Stimulated activated CD4-positive, alpha-beta T cell treated with anti-CD3 and anti-CD28 coated beads, Interleukin-12 subunit alpha, Interleukin-12 subunit beta, amount 100 ng/mL, for 48 hours (primary cell): ENCODE measurements around the gene SPEM2.

Experiments used
- DNase-seq, 3 donors: peaks; one replicate each; pipeline ENCODE4 v3.0.0-alpha.2; 2020; ENCODE audit warnings: low read depth in 2 of 3, low spot score in 1 of 3

SPEM2 gene

DNA sequence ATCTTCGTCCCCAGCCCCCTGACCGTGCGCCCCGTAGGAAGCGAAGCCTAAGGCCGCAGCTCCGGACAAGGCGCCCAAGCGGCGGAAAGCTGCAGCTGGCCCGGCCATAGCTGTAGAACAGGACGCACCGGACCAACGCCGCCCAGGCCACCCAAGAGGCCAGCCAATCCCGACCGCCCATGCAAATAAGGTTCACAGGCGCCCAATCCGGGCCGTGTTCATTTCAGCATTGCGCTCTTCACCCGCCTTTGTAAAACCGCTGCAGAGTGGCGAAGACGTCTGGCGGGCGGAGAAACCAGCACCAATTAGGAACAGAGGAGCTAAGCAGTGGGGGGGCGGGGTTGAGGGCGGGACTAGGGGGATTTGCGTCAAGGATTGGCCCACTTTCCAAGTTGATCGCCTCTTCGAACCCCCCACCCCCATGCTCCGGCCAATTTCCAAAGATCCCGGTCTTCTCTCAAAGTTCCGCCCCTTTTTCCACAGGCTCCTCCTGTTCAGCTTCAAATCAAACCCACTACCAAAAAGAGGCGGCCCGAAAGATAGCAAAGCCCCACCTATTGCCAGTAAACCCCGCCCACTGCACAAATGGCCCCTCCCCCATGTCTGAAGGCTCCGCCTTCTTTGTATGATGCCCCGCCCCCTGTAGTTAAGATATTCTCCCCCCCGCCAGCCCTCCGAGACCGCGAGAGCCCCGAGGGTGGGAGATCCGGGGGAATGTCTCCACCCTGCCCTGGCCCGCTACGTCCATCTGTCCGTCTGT is 21.3 kb upstream of the SPEM2 start, which contains the start of gene TMEM256:
Gene TMEM256, minus strand, starts transcription at position 121 of the 760 bp plus-strand sequence. Its CDS starts 13 bp downstream, at position 108.
- DNase-seq = peak; percentile 93 to 95 (median 95)

DNA sequence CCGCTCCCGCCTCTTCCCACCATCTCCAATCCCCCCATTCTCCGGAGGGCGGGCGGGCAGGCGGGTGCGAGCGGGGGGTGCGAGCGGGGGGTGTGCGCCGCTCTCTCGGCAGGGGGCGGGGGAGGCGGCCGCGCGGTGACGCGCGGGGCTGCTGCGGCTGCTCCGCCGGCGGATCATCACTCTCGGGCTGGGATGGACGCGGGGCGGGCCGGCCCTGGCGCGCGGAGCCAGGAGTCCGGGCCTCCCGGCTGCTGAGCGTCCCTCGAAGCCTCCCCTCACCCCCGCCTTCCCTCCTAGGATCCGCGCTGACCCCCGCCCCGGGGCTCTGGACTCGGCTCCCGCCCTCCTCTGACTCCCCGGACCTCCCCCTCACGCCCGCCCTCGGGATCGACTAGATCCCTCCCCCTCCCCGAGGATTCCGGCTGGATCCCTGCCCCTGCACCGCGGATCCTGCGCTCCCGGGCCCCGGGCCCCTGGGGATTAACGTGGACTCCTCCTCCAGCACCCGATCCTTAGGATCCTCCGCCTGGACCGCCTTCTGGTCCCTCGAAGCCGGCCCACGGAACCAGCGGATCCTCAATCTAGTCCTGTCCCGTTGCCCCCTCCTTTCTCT is 20.6 kb upstream of the SPEM2 start:
- DNase-seq = peak; percentile 21 to 47 (median 27)

DNA sequence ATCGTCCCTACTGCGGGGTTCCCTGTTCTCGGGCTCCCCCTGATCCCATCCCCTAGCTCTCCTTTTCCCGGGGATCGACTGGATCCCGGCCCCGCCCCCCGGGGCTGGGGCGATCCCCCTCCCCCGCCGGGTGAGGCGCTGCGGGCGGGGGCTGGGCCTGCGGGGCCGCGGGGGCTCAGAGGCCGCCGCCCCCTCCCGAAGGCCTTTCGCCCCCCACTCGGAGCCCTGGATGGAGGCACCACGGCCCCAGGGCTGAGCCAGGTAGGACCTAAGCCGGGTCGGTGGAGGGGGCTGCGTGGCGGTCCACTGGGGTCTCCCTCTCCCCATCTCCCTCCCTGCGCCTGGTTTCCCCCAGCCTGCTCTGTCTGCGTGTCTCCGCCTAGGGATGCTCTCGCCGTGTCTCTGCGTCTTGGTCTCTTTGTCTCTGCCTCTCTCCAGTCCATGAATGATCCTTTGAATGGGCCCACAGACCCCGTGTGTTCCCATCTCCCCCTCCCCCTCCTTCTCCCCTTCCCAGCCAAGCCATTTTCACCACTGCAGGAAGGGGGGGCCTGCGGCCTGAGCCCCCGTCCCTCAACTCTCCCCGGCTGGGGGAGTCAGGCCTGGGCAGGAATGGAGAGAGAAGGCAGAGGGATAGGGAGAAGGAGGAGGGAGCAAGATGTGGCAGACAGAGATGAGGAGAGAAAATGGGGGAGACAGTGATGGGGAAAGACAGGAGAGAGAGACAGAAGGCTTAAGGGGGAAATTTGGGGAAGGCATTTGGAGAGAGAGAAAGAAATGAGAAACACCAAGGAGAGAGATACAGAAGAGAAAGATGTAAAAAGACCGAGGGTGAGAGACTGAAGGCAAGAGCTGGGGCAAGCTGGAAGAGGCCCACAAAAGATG is 19.8 kb upstream of the SPEM2 start:
- DNase-seq = no peak

DNA sequence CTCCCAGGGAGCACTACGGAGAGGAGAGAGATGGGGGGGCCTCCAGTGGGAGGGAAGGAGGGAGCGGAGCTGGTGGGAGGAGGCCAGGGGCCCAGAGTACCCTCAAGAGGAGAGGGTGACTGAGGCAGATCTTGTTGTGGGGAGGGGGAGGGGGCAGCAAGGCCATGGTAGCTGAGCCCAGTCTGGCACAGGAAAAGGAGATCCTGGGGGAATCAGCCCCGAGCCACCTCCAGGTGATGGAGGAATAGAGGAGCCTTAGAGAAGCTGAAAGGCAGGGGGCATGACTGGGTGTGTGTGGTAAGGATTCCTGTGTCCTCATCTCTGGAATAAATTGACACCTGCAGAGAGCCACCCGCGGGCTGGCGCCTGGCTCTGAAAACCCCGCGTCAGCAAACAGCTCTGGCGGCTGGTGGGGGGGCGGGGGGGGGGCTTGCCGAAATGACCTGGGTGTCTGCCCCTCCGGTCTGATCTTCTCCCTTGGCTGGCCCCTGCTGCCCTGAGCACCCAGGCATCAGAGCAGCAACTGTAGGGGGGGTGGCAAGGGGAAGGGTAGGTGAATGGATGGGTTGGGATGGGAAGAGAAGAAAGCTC is 19.1 kb upstream of the SPEM2 start:
- no peak for DNase-seq

DNA sequence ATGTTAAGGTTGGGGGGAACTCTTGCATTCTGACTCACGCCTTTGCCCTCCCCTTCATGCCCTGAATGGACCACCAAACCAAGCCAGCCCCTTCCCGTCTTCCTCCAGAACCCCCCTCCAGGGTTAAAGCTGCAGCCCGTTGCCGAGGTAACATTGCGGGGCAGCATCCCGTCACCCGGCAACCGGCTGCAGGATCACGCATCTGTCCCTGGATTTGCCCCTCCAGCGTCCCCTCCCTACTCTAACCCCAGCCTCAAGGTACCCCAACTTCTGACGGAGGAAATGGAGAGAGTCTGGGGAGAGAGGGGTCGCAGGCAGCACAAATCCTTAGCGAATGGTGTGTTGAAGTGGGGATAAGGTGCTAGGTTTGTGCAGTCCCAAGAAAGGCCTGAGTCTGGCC is 18.3 kb upstream of the SPEM2 start:
- DNase-seq = no peak

DNA sequence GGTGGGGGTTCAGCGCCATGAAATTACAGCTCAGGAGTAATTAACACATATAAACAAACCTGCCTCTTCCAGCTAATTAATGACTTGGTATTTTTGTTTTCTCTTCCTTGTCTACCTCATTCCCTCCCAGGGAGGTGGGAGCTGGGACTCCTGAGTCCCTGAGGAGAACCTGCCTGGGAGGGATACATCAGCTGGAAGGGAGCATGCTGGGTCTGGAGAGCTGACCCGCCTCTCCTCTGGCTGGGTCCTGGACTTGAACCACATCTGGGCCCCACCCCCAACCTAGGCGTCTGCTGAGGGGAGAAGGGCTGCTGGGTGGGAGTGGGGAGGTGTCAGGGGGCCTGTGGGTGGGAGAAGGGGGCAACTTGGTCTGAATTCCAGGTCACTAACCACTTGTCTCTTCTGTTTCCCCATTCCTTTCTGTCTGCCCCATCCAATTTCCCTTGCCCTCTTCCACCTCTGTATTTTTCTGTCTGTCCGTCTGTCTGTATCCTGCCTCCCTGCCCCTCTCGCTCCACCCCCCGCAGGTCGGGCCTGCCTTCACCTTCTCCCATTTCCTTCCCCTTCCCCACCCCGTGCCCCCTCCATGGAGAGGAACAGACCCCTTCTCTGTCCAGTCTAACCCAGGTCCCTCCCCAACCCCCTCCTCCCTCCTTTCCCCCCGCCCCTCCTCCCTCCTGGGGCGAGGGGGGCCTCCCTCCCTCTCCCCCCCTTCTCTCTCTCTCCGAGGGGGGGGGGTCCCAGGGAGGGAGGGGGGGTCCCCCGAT is 17.7 kb upstream of the SPEM2 start, which contains the start of gene NLGN2:
Gene NLGN2, plus strand, starts transcription at position 361 of the 767 bp plus-strand sequence. CDS start 411 bp downstream, outside the sequence.
- no peak for DNase-seq

DNA sequence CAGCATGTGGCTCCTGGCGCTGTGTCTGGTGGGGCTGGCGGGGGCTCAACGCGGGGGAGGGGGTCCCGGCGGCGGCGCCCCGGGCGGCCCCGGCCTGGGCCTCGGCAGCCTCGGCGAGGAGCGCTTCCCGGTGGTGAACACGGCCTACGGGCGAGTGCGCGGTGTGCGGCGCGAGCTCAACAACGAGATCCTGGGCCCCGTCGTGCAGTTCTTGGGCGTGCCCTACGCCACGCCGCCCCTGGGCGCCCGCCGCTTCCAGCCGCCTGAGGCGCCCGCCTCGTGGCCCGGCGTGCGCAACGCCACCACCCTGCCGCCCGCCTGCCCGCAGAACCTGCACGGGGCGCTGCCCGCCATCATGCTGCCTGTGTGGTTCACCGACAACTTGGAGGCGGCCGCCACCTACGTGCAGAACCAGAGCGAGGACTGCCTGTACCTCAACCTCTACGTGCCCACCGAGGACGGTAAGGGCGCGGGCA is 17.1 kb upstream of the SPEM2 start:
- DNase-seq = no peak

DNA sequence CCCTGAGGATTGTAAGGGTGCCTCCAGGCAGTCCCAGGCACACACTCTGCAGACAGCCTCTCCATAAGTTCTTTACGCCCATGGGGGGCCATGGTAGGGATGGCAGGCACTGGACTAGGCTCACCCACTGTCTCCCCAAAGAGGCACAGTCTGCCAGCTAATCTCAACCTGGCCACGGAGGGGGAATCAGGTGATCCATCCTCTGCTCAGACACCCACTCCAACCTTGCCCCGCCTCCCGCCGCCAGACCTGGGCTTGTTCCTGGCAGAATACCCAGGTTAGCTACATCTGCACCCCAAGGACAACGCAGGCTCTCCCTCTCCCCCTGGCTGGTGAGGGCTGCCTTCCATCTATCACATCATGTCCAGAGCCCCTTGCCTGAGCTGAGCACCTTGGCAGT is 16.6 kb upstream of the SPEM2 start:
- no peak for DNase-seq

DNA sequence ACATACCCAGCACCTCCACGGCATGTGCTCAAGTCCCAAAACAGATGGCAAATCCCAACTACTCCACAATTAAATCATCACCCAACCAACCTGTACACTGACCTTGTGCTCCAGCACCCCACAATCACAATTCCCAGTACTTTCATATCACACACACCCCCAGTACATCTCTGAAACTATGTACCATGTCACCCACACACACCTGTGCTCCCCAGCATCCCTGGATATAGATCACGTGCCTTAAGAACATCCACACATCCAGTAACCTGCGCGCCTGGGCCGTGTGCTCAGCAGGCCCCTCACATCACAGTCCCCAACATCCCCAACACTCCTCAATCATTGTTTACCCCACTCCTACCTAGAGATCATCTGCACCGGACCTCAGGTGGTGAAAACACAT is 15.7 kb upstream of the SPEM2 start:
- no peak for DNase-seq

DNA sequence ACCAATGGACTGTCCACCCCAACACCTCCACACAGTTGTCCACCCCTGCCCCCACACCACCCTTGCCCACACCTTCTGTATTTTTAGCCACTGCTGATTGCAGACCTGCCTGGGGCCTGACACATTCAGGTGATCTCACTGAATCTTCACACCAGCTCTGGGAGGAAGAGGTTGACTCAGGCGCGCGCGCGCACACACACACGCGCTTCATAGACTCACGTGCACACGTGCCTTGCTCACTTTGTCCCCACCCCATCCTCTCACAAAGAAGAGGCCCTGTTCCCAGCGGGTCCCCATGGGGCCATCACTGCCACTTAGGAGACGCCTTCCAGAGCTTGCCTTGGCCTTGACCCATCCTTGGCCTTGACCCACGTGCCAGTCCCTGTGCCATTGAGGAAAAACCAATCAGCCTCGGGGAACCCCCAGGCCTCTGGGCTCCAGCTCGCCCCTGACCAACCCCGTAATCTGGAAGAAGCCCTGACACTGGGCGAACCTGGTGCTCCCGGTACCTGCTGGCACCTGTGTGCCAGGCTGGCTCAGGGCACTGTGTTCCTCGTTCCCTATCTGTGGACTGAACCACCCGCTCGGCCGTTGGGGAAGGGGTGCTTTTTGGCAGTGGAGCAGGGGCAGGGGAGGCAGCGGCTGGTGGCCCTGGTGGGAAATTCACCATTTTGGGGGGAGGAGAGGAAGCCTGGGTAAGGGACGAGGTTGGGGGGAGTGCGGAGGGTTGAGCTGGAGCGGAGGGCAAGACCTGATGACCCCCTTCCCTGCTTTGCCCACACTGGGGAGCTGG is 14.6 kb upstream of the SPEM2 start:
- DNase-seq = no peak

DNA sequence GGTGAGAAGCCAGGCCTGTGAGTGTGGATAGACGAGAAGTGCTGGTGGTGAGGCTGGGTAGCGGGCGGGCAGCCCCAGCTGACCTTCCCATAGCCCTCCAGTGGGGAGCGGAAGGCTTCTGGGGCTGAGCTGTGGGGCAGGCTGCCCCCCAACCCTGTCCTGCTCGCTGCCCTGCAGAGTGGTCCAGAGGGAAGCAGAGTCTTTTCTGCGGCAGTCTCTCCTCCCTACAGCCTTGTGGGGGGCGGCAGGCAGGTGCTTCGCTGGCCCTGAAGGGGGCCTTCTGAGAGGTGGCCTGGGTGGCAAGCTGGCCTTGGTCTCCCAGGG is 14.0 kb upstream of the SPEM2 start:
- DNase-seq = no peak

DNA sequence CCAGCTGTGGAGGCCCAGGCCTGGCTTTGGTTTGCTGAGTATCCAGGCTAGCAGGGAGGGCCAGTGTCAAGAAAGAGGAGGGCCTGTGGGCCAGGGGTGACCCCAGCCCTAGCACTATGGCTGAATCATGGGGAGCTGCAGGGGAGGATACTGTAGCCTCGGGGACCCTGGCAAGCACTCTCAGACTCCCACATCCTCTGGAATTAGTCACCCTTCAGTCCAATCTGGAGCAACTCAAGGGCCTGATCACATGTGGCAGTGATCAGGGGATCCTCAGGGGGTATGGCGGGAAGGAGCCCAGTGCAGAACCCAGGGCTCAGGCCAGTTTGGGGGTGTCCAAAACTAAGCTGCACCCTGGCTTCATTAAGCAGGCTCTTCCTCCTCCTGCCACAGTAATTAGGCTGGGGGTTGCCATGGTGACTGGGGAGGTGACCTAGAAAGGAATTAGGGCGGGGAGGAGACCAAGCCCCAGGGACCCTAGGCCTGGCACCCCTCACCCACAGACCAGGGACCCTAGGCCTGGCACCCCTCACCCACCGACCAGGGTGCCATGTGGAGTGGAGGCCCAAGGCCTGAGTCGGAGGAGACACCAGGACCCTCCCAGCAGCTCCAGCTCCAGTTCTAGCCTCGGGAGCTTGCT is 11.9 kb upstream of the SPEM2 start:
- no peak for DNase-seq

DNA sequence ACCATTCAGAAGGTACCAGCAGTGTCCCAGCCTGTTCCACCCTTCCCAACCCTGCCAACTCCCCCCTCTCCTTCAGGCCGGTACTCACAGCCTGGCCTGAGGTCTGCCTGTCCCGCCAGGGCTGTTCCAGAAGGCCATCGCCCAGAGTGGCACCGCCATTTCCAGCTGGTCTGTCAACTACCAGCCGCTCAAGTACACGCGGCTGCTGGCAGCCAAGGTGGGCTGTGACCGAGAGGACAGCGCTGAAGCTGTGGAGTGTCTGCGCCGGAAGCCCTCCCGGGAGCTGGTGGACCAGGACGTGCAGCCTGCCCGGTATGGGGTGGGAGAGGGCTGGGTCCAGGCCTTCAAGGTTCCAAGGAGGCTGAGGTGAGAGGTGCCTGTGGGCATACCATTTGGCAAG is 10.6 kb upstream of the SPEM2 start:
- no peak for DNase-seq

DNA sequence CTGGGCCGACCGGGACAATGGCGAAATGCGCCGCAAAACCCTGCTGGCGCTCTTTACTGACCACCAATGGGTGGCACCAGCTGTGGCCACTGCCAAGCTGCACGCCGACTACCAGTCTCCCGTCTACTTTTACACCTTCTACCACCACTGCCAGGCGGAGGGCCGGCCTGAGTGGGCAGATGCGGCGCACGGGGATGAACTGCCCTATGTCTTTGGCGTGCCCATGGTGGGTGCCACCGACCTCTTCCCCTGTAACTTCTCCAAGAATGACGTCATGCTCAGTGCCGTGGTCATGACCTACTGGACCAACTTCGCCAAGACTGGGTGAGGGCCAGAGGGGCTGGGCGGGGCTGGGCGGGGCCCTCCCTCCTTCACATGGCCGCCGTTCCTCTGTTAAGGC is 9.6 kb upstream of the SPEM2 start:
- DNase-seq = no peak

DNA sequence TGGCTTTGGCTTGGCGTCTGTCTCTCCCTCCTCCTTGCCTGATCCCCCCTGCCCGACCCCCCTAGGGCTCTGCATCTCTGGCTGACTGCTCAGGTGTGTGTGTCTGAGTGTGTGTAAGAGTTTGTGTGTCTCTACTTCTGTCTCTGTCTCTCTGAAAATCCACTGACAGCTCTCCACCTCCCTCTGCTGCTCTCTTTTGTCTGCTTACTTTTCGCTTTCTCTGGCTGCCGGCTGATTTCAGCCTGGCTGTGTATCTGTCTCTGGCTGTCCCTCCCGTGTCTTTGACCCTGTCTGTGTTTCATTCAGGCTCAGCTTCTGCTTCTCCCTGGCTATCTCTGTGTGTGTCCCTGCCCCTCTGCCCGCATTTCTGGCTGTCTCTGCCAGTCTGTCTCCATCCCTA is 9.1 kb upstream of the SPEM2 start:
- no peak for DNase-seq

DNA sequence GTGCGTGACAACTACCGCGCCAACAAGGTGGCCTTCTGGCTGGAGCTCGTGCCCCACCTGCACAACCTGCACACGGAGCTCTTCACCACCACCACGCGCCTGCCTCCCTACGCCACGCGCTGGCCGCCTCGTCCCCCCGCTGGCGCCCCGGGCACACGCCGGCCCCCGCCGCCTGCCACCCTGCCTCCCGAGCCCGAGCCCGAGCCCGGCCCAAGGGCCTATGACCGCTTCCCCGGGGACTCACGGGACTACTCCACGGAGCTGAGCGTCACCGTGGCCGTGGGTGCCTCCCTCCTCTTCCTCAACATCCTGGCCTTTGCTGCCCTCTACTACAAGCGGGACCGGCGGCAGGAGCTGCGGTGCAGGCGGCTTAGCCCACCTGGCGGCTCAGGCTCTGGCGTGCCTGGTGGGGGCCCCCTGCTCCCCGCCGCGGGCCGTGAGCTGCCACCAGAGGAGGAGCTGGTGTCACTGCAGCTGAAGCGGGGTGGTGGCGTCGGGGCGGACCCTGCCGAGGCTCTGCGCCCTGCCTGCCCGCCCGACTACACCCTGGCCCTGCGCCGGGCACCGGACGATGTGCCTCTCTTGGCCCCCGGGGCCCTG is 8.3 kb upstream of the SPEM2 start:
- no peak for DNase-seq

DNA sequence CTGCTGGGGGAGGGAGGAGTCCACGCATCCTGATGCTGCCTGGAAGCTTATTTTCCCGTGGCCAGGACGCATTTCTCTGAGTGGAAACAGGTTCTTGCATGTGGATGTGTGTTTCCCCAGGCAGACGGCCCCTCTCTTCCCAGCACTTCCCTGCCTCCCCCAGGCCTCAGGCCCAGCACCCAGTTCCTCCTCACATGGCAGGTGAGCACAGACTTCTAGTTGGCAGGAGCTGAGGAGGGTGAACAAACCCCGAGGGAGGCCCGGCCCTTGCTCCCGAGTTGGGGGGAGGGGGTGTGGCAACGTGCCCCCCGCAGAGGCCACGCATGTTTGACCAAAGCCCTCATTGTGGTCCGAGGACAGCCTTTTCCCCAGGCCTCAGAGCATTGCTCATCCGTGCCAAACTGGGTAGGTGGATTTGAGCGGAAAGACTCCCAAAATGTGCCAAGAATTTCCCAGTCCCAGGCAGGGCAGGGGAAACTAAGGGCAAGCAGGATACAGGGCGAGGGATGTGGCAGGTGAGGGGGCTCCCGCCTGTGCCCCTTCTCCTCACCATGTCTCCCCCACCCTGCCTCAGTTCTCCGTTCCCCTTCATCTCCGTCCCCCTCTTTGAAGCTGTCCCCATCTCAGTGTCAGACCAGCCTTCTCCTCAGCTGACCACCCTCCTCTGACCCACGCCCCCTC is 6.8 kb upstream of the SPEM2 start:
- DNase-seq = no peak
